GM19372 (cell line): ENCODE measurements around the gene MTTP.

Source experiments
- ATAC-seq: cut with Tn5 transposase; IDR thresholded peaks from one replicate; pipeline ENCODE4 v1.9.1; 2021; ENCODE audit warnings: mild to moderate bottlenecking, low read depth, moderate library complexity; ENCODE audit not compliant: unreplicated experiment

MTTP gene

DNA sequence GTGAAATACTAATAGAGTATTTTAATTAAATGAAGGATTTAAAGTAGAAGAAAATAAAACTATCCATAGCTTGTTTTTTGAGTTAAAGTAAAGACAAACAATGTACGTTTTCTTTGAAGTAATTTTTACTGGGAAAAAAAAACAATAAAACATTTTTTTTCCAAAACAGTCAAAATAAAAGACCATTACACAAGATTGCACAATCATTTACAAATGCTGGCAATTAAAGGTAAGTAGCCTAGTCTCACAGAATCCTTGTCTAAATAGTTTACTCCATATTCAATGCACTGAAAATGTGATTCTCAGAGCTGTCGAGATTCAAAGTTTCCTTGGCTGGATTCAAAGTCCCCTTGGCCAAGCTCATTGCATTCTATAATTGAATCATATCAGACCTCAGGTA lies 61.8 kb downstream of the MTTP start:
- ATAC-seq = no peak

DNA sequence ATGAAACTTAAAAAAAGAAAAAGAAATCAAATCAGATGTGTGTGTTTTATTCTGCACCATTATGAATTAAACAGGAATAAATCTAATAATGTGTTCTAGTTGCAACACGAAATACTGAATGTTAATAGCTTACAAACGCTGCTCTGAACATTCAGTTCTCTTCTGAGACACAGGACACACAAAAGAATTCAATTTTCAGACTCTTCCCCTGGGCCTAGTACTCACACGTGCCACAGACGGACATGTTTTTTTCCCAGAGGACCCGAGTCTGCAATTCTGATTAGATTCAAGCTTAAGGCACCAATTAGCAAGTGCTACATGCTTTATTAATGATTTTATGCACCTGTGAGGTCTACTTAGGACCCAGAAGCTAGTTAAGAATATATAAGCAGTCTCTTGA lies 62.5 kb downstream of the MTTP start:
- no peak for ATAC-seq

DNA sequence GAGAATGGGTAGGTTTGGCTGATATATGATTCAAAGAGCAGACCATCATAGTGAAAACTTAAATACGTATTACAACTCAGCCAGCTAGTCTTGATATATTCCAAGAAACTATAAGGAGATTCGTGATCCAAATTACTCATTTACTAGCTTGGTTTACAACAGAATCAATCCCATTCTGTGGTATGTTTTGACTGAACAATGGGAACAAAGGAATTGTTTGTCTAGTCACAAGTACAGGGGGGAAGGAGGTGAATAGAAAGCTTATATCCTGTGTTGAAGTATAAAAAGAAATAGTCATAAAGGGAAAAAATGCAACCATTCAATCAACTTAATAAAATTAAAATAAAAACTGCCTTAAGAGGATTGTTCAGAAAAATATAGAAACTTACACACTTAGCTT lies 66.1 kb downstream of the MTTP start:
- ATAC-seq = no peak

DNA sequence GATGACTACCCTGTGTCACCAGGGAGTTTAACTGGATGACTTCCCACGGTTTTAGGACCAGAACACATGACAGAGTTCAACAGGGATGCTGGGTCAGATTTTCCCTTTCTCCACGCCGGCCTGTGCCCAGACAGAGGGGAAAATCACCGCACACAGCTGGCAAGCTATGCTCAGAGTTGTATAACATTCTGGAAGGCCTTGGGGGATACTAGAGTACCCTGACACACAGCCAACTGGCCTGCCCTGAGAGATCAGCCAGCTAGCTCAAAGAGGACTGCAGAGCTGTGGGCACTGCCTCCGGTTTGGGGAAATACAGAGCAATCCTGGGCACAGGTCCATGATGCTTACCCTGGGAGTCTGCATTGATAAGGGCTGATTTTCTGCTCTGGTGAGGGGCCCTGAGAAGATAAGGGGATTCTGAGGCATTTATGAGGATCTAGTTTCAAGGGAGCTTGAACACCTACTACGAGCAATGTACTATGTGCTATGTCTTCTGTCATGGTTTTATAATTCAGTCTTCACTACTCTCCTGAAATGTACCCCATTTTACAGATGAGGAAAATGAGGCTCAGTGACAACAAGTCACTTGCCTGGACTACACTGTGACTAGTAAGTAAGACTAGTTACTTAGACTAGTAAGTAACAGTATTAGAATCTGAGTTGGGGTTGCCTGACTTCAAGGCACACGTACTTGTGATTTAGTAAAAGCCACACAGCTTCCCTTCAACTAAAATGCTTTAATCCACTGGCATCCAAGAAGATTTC lies 68.3 kb downstream of the MTTP start:
- no peak for ATAC-seq

DNA sequence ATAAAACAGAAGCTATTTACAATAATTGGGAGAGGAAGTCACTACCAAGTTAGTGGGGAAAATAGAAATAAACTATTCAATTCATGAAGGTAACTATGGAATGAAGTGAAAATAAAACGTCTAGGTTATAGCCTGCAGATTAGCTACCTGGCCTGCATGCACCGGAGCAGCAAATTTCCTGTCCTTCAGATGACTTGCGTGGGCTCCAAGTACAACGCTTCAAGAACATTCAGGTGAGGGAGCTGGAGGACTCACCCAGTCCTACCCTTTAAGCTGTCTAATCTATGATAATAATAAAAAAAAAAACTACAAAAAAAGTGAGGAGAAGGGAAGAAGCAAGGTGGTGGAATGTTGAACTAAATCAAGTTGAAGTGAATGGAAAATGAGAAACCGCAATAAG lies 69.8 kb downstream of the MTTP start:
- no peak for ATAC-seq

DNA sequence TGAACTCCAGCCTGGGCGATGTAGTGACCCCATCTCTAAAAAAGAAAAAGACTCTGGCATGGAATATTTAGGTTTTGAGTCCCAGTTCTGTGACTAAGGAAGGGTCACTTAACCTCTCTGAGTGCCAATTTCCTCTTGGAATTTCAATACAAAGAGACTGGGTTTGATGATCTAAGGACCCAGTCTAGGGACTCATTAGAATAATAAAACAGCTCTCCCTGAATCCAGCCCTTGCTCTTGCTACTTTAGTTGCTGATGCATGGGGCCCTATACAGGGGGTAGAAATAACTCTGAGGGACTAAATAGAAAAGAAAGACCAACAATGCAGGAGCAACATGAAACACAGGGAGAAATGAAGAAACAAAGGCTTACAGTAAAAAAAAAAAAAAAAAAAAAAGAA lies 70.4 kb downstream of the MTTP start:
- no peak for ATAC-seq

DNA sequence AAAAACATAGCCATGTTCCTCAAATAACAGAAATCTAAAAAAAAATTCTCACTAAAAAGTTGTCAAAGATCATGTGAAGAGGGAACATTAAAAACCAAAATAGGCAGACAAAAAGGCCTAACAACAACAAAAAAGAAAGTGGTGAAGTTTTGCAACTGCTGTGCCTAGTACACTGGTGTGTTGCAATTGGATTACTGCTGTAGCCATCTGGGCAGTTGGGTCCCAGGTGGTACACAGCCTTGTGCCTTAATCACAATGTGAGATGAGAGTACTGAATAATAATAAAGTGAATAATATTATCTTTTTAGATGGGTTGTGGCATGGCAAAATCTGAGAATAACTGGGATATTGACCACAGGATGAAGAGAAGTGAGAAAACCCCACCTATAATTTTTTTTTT lies 71.0 kb downstream of the MTTP start:
- no peak for ATAC-seq

DNA sequence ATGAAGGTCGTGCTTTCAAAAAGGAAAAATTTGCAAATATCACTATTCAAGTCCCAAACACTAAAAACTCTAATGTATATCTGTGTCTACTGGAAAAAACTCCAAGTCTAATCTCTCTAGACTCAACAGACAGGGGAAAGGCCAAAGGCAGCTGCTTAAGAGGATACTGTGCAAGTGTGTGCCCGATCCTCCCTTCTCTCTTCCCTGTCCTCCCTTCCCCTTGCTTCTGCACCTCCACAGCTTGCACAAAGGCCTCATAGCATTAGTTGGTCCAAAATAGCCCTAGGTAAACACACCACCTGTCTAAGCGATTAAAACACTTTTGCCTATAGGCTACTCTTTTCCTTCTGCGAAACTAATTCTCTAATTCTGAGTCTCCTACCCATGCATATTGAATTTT lies 72.4 kb downstream of the MTTP start:
- ATAC-seq = no peak

DNA sequence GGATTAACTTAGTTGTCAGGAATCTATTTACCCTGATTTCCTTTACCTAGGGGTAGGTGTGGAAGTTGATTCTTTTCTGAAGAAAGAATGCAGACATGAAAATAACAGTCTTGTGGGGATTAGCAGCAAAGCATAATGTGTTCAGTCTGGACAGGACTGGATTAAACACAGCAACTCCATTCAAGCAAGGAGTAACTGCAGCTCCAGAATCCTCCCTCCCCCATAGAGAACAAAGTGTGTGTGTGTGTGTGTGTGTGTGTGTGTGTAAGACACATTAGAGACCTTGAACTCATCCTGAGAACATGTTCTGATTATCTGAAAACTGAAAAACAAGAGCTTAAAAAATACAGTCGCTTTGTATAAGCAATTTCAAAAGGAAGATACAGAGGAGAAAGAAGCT lies 73.7 kb downstream of the MTTP start:
- no peak for ATAC-seq

DNA sequence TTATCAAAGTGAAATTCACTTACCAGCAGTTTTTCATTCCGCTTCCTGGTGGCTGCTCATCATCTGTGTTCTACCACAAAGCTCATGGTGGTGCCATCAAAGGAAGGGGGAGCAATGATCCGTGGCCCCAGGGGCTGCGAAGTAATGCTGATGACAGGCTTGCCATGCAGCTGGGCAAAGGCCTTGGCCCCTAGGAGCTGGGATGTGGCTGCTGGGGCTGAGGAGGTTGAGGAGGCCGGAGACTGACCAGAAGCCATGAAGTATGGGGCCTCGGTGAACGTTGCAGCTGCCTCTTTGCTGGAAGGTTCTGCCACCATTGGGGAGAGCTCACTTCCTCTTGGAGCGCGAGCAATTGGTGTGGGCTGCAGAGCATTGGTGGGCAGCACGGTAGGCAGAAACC lies 74.6 kb downstream of the MTTP start:
- ATAC-seq = no peak

DNA sequence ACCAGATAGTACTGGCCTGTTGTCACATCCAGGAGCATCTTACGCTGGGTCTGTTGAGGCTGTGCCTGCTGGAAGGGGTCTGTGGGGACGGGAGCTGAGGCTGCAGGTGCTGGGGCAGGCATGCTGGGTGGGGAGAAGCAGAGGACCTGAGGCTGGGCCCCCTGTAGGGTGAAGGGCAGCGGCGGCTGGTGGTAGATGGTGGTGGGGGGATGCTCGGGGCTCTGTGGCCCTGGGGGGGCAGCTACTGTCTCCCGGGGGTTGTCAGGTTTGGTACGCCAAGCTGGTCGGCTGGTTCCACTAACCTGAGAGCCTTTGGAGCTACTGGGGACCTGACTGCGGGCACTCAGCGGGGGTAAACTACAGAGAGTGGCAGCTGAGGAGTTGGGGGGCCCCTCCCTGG lies 75.2 kb downstream of the MTTP start:
- no peak for ATAC-seq

DNA sequence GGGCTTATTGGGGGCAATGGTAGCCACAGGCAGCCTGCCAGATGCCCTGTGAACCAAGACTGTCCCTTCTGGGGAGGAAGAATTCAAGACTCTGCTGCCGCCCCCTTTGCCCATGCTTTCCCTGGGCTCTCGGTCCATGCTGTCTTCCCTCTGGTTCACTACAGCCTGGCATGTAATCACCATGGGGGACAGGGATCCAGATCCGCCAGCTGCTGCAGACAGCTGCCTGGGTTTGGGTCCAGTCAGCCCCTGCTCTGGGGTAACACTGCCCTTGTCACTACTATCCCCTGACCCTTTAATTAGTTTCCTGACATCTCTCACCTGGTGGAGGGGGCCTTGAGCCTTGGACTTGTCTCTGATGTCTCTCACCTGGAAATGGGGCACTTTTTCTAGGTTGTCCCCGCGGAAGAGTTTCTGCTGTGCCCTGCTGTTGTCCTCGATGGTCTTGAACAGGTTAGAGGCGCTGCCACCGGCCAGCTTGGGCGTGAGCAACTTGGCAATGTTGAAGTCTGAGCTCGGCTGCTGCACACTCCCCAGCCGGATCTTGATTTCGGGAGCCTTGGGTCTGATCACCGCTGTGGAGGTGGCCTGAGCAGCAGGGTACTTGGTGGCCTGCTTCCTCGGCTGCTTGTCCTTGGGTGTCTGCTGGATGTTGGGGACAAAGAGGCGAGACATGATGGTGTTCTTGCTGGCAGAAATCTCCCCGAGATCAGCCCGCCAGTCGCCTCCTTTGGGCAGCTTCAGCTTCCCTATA lies 76.6 kb downstream of the MTTP start:
- ATAC-seq = no peak

DNA sequence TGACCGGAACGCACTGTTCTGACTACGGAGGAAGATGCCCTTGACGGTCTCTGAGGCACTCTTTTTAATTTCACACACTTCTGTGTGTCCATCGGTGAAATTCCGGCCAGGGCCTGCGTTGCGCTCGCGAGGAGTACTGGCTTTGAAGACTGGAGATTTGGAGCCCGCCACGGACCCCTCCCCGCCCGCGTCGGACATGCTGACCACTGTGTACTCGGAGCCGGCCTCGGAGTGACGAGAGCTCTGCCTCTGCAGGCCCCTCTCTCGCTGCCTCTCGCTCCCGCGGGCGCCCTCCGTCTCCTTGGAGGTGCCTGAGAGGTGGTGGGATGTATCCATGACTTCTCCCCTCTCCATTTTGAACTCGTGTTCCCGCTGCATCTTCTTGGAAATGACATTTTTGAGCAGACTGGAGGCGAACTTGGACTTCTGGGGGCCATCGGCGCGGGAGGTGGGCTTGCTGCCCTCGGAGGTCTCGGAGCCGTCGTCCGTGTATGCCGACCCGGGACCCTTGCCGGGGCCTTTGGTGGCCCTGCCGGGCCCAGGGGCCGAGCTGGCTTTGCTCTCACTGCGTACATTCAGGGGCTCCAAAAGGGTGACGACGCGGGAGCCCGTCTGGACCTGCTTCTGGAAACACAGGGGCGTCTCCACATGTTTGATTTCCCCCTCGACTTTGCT lies 77.3 kb downstream of the MTTP start:
- no peak for ATAC-seq

DNA sequence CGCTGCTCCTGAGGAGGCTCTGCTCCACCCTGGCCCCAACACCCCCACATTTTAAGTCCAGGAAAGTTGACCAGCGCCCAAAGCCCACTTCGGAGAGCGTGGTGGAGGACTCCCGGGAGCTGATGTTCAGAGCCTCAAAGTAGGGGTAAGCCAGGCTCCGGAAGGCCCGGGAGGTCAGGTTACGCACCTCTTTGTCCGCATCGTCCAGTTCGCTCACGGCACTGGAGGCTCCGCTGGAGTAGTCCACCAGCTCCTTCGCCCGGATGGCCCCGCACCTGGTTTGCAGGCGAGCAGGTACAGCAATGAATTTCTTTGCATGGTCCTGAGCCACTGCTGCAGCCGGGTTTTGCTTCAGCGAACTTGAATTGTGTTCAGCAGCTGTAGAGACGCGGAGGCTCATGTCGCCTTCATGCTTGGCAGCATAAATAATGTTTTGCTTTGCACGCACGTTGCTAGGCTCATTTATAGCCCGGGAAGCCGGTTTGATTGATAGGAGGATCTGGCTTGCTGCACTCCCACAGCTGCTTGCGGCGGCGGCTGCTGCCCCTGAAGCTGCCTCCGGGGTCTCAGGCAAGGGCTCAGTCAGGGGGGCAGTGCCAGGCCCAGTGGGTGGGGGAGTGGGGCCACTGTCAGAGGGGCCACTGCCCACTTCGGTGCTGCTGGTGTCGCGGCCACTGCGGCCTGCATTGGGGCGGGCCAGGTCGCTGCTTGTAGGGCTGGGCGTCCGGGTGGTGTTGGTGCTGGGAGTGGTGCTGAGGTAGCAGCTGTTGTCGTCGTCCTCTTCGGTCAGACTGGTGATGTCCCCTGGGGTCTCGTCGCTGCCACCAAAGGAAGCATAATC lies 78.2 kb downstream of the MTTP start:
- ATAC-seq = no peak

DNA sequence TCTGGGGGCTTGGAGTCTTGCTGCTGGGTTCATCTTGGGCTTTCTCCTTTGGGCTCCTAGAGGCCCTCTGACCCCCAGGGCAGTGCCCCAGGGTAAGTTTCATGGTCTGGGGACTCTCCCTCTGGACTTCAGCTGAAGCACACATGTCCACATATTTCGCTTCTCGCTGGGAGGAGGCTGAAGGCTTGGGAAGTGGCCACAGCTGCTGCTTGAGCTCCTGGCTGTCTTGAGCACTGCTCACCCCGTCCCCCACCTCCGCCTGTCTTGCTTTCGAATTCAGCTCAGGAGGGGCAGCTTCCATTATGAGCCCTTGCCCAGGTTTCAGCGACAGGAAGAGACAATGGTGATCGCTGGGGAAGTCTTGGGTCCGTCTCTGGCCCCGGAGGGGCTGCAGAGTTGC lies 79.3 kb downstream of the MTTP start:
- no peak for ATAC-seq

DNA sequence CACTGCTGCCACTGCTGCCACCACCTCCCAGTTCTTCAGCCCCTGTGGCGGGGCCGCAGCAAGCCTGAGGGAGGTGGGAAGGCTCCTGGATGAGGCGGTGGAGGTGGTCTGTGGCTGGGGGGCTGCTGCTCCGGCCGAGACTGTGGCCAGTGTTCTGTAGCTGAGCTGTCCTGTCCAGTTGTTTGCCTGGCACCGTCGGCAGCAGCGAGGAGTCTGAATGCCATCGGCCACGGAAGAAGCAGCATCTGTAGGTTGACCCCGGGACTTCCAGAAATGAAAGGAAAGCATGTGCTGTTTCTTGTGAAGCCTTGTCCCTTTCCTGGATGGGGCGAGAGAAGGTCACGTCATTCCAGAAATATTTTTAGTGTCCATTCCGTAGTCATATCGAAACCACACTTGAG lies 79.7 kb downstream of the MTTP start:
- ATAC-seq = no peak

DNA sequence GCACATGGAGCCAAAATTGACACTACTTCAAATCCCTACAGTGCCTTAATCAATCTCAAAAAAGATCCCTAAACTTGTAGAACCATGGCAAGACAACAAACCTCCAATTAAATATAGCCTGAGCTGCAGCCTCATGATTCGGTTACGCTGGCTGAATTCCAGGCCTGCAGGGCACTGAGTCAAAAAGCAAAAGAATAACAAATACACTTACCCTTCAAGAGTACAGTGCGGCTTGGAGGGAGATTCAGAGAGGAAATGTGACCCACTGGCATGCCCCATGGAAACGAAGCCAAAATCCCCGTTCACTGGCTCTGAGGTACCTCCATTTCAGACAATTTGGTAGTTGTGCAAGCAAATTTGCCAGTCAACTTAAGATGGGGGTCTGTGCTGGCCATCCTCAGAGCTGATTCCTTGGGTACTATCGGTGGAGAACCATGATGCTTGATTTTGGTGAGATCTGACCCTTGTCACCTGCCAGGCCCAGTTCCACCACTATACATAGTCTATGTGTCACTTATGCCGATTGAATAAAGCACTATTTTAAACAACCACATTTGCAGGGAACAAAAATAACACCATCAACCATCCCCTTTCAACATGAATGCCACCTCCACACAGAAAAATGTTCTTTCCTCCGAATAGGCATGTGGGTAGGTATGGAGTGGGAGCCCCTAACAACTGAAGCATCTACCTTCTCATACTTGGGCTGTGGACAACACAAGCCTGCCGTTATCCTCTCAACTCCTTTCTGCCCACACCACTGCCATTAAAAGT lies 80.9 kb downstream of the MTTP start:
- no peak for ATAC-seq

DNA sequence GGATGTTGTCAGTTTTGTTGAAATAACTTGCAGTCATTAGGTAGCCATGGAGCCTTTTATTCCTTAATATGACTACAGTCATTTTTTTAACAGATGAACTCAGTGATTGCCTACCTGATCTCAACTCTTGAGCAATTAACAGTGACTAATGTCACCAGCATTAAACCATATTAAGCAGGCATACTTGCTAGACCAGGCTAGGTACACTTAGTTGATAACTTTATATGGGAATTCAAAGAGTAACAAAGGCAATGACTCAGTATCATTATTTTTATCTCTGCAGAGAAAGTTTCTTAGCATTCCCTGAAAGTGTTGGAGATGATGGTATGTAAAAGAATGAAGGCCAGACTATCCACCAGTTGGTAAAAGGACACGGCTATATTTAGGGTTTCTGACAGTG lies 83.2 kb downstream of the MTTP start, which contains the start of gene C4orf54:
C4orf54 (minus strand) TSS at position 31 of the 400 bp plus-strand sequence. CDS start 3,180 bp downstream, outside the sequence.
- ATAC-seq = no peak

DNA sequence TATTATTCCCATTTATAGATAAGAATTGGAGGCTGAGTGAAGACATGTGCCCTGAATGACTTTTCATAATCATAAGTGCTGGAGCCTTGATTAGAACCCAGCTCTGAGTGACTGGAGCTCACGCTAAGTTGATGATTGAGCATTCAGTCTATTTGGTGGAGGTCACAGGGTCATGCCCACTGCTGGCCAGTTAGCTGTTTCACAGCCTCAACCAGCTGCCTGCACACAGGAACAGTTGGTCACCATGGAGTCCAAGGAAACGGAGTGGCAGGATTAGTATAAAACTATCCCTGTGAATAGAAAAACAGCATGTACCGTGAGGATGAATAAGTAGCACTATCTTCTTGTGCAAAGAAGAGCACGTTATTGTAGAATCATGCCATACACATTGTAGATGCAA lies 84.0 kb downstream of the MTTP start:
- ATAC-seq = no peak

DNA sequence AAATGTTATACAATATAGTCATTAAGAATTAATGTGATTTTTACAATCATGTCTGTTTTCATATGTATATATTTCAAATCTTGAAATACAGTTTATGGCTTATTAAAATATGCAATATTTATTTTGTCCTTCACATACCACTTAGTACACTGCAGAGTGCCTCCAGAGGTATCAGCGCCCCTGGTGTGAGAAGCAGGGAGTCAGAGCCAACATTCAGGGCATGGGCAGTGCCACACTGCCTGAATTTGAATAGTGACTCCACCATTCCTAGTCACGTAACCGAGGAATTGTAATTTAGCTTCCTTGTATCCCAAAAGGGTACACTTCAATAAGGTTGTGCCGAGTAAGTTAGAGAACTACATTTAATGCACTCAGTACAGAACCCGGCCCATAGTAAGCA lies 87.3 kb downstream of the MTTP start:
- ATAC-seq = no peak
